ENCODE measurements around the gene TMEM69. TPM values are rescaled to one million over a fixed set of nuclear protein-coding genes. Genes with fewer than 3 reads are reported as not detected.

TMEM69 gene
- total and polyA plus RNA-seq, 2 of the 4 experiments (the other 2 are of a cell fraction): 19.9 to 33.6 TPM

DNA sequence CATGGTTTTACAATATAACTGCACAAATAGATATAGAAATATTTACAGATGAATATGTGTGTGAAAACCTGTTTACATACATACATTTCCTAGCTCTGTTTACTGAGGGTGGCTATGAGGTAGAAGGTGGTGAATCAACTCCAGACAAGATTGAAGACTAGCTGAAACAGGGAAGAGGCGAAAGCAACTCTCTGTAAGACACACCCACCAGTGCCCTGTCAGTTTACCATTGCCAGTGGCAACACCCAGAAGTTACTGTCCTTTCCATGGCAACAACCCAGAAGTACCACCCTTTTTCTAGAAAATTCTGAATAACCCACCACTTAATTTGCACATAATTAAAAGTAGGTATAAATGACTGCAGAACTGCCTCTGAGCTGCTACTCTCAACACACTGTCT, 16.7 kb downstream of the TMEM69 start:
- Histone ChIP-seq H2BK15ac (ENCODE audit: low read depth, low read length) (no peak overlapping the region), H3K23ac (ENCODE audit: low read depth, low read length) (no peak overlapping the region), H2AK5ac (ENCODE audit: low read depth, low read length) (no peak overlapping the region), H2BK120ac (ENCODE audit: low read depth, low read length) (no peak overlapping the region), H3K56ac (ENCODE audit: extremely low read depth, insufficient read depth, low read length) (no peak overlapping the region), H3K9ac (ENCODE audit: low read depth, low read length) (no peak overlapping the region), H3K4me1 (ENCODE audit: control insufficient read depth, insufficient read depth, low read length) (no peaks in the 10 kb centered on the region), H3K4ac (ENCODE audit: low read depth, low read length) (no peak overlapping the region), H3K27ac (ENCODE audit: insufficient read depth, low read length) (no peak overlapping the region), H3K9me3 (ENCODE audit: control insufficient read depth, insufficient read depth, low read length) (peaks cover 3% of the 10 kb centered on the region), H2AK9ac (replicated peaks; ENCODE audit: low read depth, low read length, poor library complexity) (no peak overlapping the region), H2AFZ (replicated peaks; ENCODE audit: low read length, poor library complexity) (no peak overlapping the region), H3K36me3 (ENCODE audit: control insufficient read depth, insufficient read depth, low read length) (peaks cover 7% of the 10 kb centered on the region), H3K27me3 (ENCODE audit: control insufficient read depth, insufficient read depth, low read length) (no peaks in the 10 kb centered on the region), H4K91ac (ENCODE audit: insufficient read depth, low read depth, low read length) (no peak overlapping the region), H3K4me3 (ENCODE audit: insufficient read depth, low read depth, low read length) (no peak overlapping the region), H3K18ac (ENCODE audit: low read depth, low read length) (no peak overlapping the region), H2BK20ac (ENCODE audit: low read depth, low read length) (no peak overlapping the region), H4K20me1 (ENCODE audit: insufficient read depth, low read length) (no peaks in the 10 kb centered on the region), H3K14ac (replicated peaks; ENCODE audit: low read depth, low read length) (no peak overlapping the region), H4K5ac (ENCODE audit: low read depth, low read length) (no peak overlapping the region), H3K79me1 (ENCODE audit: low read depth in 1 of 2, low read length in 2 of 2) (no peaks in the 10 kb centered on the region), H4K8ac (ENCODE audit: low read depth in 2 of 2, low read length in 2 of 2) (no peak overlapping the region), H3K9me1 (ENCODE audit: insufficient read depth, low read length) (no peaks in the 10 kb centered on the region), H2BK5ac (ENCODE audit: low read depth, low read length, poor library complexity, severe bottlenecking) (no peak overlapping the region), H3K4me2 (ENCODE audit: low read depth, low read length) (no peak overlapping the region)
- CTCF ChIA-PET: interaction anchor here (0.7 kb wide), 1 partner anchor 477 kb away, joined by 3 read pairs; no protein-coding TSS in a partner anchor
- no peak for ATAC-seq (ENCODE audit: low read depth)
- no TSS peak for BruUV-seq (replicated peaks)
- POLR2A ChIA-PET (ENCODE audit: unreplicated experiment): no interaction called here
- in situ Hi-C loops (cut with MboI; ENCODE audit: low sequenced_read_pairs) (loop anchor here (5.0 kb wide), 1 partner anchor 43 kb away; no protein-coding TSS in a partner anchor), intact Hi-C loops (cut with micrococcal nuclease) (no loop called here), dilution Hi-C loops (cut with HindIII; ENCODE audit: low sequenced_read_pairs, unreplicated experiment) (no loop called here)
- TF ChIP-seq CEBPB (IDR thresholded peaks at IDR 0.05; ENCODE audit: low read depth, low read length) (no peak), POLR2A (IDR thresholded peaks at IDR 0.05; ENCODE audit: low read depth, low read length) (no peak), CHD1 (IDR thresholded peaks at IDR 0.05; ENCODE audit: low read depth, low read length) (no peak), MAFK (IDR thresholded peaks at IDR 0.05; ENCODE audit: low read depth, low read length) (no peak), FOS (IDR thresholded peaks at IDR 0.05; ENCODE audit: low read depth, low read length) (no peak), RAD21 (IDR thresholded peaks at IDR 0.05; ENCODE audit: low read length) (no peak), MAZ (IDR thresholded peaks at IDR 0.05; ENCODE audit: borderline replicate concordance, low read depth, low read length) (no peak), RCOR1 (IDR thresholded peaks at IDR 0.05; ENCODE audit: insufficient replicate concordance, low read length) (no peak), SMC3 (IDR thresholded peaks at IDR 0.05; ENCODE audit: low read depth, low read length) (no peak), NFE2L2 (IDR thresholded peaks at IDR 0.05; ENCODE audit: low read depth, low read length) (no peak), CTCF (conservative IDR thresholded peaks at IDR 0.05; ENCODE audit: low read depth, low read length) (no peak)
- TF ChIP-seq, protein P1, sequence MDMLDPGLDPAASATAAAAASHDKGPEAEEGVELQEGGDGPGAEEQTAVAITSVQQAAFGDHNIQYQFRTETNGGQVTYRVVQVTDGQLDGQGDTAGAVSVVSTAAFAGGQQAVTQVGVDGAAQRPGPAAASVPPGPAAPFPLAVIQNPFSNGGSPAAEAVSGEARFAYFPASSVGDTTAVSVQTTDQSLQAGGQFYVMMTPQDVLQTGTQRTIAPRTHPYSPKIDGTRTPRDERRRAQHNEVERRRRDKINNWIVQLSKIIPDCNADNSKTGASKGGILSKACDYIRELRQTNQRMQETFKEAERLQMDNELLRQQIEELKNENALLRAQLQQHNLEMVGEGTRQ (IDR thresholded peaks at IDR 0.05; ENCODE audit: low read depth, low read length): no peak
- TF ChIP-seq, protein P2, sequence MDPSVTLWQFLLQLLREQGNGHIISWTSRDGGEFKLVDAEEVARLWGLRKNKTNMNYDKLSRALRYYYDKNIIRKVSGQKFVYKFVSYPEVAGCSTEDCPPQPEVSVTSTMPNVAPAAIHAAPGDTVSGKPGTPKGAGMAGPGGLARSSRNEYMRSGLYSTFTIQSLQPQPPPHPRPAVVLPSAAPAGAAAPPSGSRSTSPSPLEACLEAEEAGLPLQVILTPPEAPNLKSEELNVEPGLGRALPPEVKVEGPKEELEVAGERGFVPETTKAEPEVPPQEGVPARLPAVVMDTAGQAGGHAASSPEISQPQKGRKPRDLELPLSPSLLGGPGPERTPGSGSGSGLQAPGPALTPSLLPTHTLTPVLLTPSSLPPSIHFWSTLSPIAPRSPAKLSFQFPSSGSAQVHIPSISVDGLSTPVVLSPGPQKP (IDR thresholded peaks at IDR 0.05; ENCODE audit: borderline replicate concordance, low read depth, low read length): no peak
- no CpG with 5 or more reads among the region's 1 CpG for WGBS, 2 experiments (ENCODE audit: extremely low coverage in 2 of 2, insufficient read length in 1 of 2)
- no peak for DNase-seq
